Ascending aorta (tissue), 2 donors: Measurements from ENCODE around the gene HAAO. TPM values are rescaled to one million over a fixed set of nuclear protein-coding genes. Genes with fewer than 3 reads are reported as not detected.

Experiments used
- DNase-seq, 2 donors: peaks; one replicate each; pipeline ENCODE4 v3.0.0-alpha.2; 2019; ENCODE audit warnings: low spot score in 2 of 2
- H3K27ac ChIP-seq, 2 donors: fragments of 200-600 bp; sonication (generic); one replicate each; pipeline ENCODE4 v1.5.1; 2016 to 2017; ENCODE audit warnings: mild to moderate bottlenecking in 1 of 2
- H3K27me3 ChIP-seq: fragments of 200-600 bp; sonication (generic); one replicate; pipeline ENCODE4 v1.5.1; 2017
- H3K36me3 ChIP-seq, 2 donors: fragments of 200-600 bp; sonication (generic); one replicate each; pipeline ENCODE4 v1.5.1; 2016
- H3K4me1 ChIP-seq, 2 donors: fragments of 200-600 bp; sonication (generic); one replicate each; pipeline ENCODE4 v1.5.1; 2016 to 2017; ENCODE audit warnings: mild to moderate bottlenecking in 1 of 2
- H3K4me3 ChIP-seq, 2 donors: fragments of 200-600 bp; sonication (generic); one replicate each; pipeline ENCODE4 v1.5.1; 2016 to 2017; ENCODE audit warnings: mild to moderate bottlenecking in 1 of 2
- H3K9me3 ChIP-seq, 2 donors: fragments of 200-600 bp; sonication (generic); one replicate each; pipeline ENCODE4 v1.5.1; 2016
- CTCF ChIP-seq, 3 experiments: fragments of 200-600 bp in 2 of 3; fragments of 450-650 bp in 1 of 3; sonication (generic) in 2 of 3; IDR thresholded peaks; one replicate each; pipeline ENCODE4 v1.5.1; 2016 to 2019; ENCODE audit warnings: antibody characterized with exemption in 3 of 3, mild to moderate bottlenecking in 1 of 3, moderate library complexity in 1 of 3
- intact Hi-C: fragments of 100-400 bp; cut with DNase I; formaldehyde crosslinking; loops from one replicate; pipeline ENCODE4 v1.15.1; 2023
- total RNA-seq: library from RNA; depleted of rRNA; stranded (reverse); fragments of >200 nt; gene quantifications from one replicate; pipeline ENCODE4 v1.1.0, GENCODE V29; 2016

HAAO gene
- total RNA-seq, 1 donor from 2014 or later, result 7.2 TPM

- no peak for DNase-seq
- Histone ChIP-seq H3K9me3 (no peaks in the 10 kb centered on the region), H3K27me3 (no peaks in the 10 kb centered on the region), H3K27ac (peak overlapping the region; percentile 18 to 19), H3K4me3 (no peak overlapping the region), H3K4me1 (peaks cover 0 to 18% of the 10 kb centered on the region in 2 donors), H3K36me3 (no peaks in the 10 kb centered on the region)
- no peak for TF ChIP-seq CTCF (IDR thresholded peaks at IDR 0.05)
- intact Hi-C loops, result no loop called here
Measured at GRCh38 chr2:42754021-42754775, 38.2 kb downstream of the HAAO start.

GRCh38 chr2:42752816-42753813 lies 39.3 kb downstream of the HAAO start:
- no peaks in the 10 kb centered on the region for H3K27me3 ChIP-seq
- no peak for DNase-seq
- no peaks in the 10 kb centered on the region for H3K9me3 ChIP-seq
- no peaks in the 10 kb centered on the region for H3K36me3 ChIP-seq
- no peak for TF ChIP-seq CTCF (IDR thresholded peaks at IDR 0.05)
- intact Hi-C loops, result no loop called here
- H3K4me1 ChIP-seq, result peaks cover 0 to 18% of the 10 kb centered on the region in 2 donors
- H3K4me3 ChIP-seq, result no peak overlapping the region
- H3K27ac ChIP-seq, result no peak overlapping the region

- H3K27ac ChIP-seq, result no peak overlapping the region
- peaks cover 0 to 18% of the 10 kb centered on the region in 2 donors for H3K4me1 ChIP-seq
- no peak for TF ChIP-seq CTCF (IDR thresholded peaks at IDR 0.05)
- no peaks in the 10 kb centered on the region for H3K27me3 ChIP-seq
- peaks cover 0 to under 1% of the 10 kb centered on the region in 2 donors for H3K36me3 ChIP-seq
- H3K9me3 ChIP-seq, result no peaks in the 10 kb centered on the region
- no peak overlapping the region for H3K4me3 ChIP-seq
- intact Hi-C loops, result no loop called here
- DNase-seq, result no peak
Measured at GRCh38 chr2:42752314-42752713, 40.1 kb downstream of the HAAO start.

- no peak overlapping the region for H3K27ac ChIP-seq
Measured at GRCh38 chr2:42748840-42749239, 43.5 kb downstream of the HAAO start.

GRCh38 chr2:42747422-42747821 lies 45.0 kb downstream of the HAAO start:
- H3K4me3 ChIP-seq, result no peak overlapping the region
- no peaks in the 10 kb centered on the region for H3K9me3 ChIP-seq
- intact Hi-C loops, result no loop called here
- no peaks in the 10 kb centered on the region for H3K27me3 ChIP-seq
- H3K36me3 ChIP-seq, result peaks cover 0 to 7% of the 10 kb centered on the region in 2 donors
- no peaks in the 10 kb centered on the region for H3K4me1 ChIP-seq
- H3K27ac ChIP-seq, result no peak overlapping the region
- TF ChIP-seq CTCF (IDR thresholded peaks at IDR 0.05), result no peak
- no peak for DNase-seq

More at GRCh38 chr2:42748840-42749239, 43.5 kb downstream of the HAAO start:
- no peak for TF ChIP-seq CTCF (IDR thresholded peaks at IDR 0.05)
- H3K4me1 ChIP-seq, result peaks cover 0 to 3% of the 10 kb centered on the region in 2 donors
- intact Hi-C loops, result no loop called here
- peaks cover 0 to 3% of the 10 kb centered on the region in 2 donors for H3K36me3 ChIP-seq
- H3K27me3 ChIP-seq, result no peaks in the 10 kb centered on the region
- H3K9me3 ChIP-seq, result no peaks in the 10 kb centered on the region
- no peak overlapping the region for H3K4me3 ChIP-seq
- no peak for DNase-seq
